ENCODE measurements around the gene SERPINA4. TPM values are rescaled to one million over a fixed set of nuclear protein-coding genes. Genes with fewer than 3 reads are reported as not detected.

The SERPINA4 gene, protein sequence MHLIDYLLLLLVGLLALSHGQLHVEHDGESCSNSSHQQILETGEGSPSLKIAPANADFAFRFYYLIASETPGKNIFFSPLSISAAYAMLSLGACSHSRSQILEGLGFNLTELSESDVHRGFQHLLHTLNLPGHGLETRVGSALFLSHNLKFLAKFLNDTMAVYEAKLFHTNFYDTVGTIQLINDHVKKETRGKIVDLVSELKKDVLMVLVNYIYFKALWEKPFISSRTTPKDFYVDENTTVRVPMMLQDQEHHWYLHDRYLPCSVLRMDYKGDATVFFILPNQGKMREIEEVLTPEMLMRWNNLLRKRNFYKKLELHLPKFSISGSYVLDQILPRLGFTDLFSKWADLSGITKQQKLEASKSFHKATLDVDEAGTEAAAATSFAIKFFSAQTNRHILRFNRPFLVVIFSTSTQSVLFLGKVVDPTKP
- not detected in 2 replicates for total RNA-seq

DNA sequence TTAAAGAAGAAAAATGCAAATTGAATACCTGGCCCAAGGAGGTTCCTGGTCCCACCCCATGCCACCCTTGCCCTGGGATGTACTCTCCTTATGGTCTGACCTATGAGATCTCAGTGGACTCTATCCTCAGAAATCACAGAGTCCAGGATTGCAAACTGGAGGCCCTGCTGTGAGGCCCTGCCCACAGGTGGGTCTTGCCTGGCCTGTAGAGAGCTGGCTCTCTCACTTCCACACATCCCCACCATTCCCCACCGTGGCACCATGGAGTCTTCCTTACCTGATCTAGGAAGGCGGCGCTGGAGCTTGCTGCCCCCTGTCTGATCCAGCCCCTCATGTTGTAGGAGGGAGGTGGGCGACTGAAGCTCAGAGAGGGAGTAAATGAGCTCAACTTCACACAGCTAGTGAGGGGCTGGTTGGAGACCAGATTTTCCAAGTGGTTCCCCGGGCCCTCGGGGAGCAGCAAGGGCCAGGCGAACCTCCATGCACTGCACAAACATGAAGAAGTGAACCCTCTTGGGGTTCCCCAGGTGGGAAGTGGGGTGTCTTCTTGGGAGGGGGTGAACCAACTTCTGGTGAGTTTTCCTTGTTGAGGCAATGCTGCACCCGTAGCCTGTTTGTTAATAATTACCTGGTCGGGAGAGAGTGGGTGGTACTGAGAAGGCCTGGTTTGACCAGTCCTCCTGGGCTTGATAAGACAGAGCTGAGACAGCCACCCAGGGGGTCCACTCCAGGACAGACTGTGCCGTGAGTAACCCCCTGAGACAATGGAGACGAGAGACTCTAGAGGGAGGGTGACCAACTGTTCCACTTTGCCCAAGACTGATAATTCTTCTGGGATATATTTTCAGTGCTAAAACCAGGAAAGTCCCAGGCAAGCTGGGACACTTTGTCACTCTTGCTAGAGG, at the start of gene SERPINA4:
Gene SERPINA4, plus strand, starts transcription at position 692 of the 905 bp plus-strand sequence. CDS start 2,041 bp downstream, outside the sequence.

GRCh38 chr14:94581127-94581999, 20.1 kb downstream of the SERPINA4 start, which contains the start of gene SERPINA5:
TSS of gene SERPINA5 (plus strand) at chr14:94581426. CDS start at chr14:94587363, 5,937 bp downstream.

GRCh38 chr14:94612174-94612573, 50.9 kb downstream of the SERPINA4 start, which contains the start of gene SERPINA3:
TSS of gene SERPINA3 (plus strand) at chr14:94612391. CDS start at chr14:94614442, 2,051 bp downstream.

Other genes starting within 250 kb of the SERPINA4 start
- gene SERPINA6, start 238.1 kb upstream of the SERPINA4 start, total RNA-seq = not detected in 2 replicates
- not detected in 2 replicates for gene SERPINA2, start 194.7 kb upstream of the SERPINA4 start, total RNA-seq
- gene SERPINA1, start 172.8 kb upstream of the SERPINA4 start, total RNA-seq = 15.8 and 81.4 TPM in 2 replicates
- not detected in 2 replicates for gene SERPINA11, start 108.6 kb upstream of the SERPINA4 start, total RNA-seq
- gene SERPINA9, start 85.2 kb upstream of the SERPINA4 start, total RNA-seq = 0.26 and 0.43 TPM in 2 replicates
- not detected in 2 replicates for gene SERPINA12, start 52.0 kb upstream of the SERPINA4 start, total RNA-seq
- gene SERPINA5, start 20.0 kb downstream of the SERPINA4 start, total RNA-seq = 3.5 and 4.6 TPM in 2 replicates
- 24.2 and 76.8 TPM in 2 replicates for gene SERPINA3, start 50.9 kb downstream of the SERPINA4 start, total RNA-seq
- 7.7 and 12.0 TPM in 2 replicates for gene GSC, start 208.7 kb downstream of the SERPINA4 start, total RNA-seq